Sigmoid colon (tissue), 4 donors: Measurements from ENCODE around the gene MVB12A.
A peak's percentile ranks its signal among the peaks of the same experiment; 100 is the strongest.

ENCODE experiments used
- POLR2A ChIP-seq, 2 donors: fragments of 450-650 bp; IDR thresholded peaks; one replicate each; pipeline ENCODE4 v1.6.1; 2016; ENCODE audit warnings: antibody characterized with exemption in 2 of 2, mild to moderate bottlenecking in 2 of 2, moderate library complexity in 2 of 2
- POLR2AphosphoS5 ChIP-seq, 4 donors: sonication (generic); formaldehyde crosslinking; IDR thresholded peaks; one replicate each; pipeline ENCODE4 v1.6.1; 2017; ENCODE audit warnings: antibody characterized with exemption in 4 of 4
- TF ChIP-seq, protein P1 (sequence below), 4 experiments: fragments of 450-650 bp in 3 of 4; fragments of 200-600 bp in 1 of 4; IDR thresholded peaks; one replicate each; pipeline ENCODE4 v1.5.1; 2016 to 2019; ENCODE audit warnings: antibody characterized with exemption in 4 of 4, mild to moderate bottlenecking in 3 of 4, moderate library complexity in 2 of 4

DNA sequence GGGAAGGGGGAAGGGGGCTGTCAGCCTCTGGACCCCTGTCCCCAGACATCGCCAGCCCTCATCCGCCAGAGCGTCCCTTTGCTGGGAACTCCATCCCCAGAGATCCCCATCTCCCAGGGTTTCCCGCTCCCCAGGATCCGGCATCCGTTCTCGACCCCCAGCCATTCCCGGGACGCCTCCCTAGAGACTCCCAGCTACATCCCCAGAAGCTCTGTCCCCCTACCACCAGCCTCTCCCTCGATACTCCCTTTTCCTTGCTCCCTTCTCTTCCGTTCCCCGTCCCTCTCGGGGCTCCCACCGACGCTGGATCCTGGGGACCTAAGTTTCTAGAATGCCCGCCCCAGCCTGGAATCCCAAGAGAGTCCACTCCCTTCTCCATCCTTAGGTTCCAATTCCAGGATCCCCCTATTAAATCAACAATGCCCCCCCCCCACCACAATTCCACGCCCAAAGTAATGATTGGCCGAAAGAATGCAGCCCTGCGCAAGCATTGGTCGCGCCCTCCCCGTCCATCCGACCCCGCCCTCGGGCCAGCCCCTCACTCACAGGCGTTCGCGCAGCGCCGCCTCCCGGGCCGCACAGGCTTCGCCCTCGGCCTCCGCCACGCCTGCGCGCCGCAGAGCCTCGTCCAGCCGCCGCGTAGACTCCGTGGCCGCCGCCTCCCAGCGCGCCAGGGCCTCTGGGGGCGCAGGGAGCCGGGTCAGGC lies 29.0 kb upstream of the MVB12A start:
- TF ChIP-seq, protein P1, sequence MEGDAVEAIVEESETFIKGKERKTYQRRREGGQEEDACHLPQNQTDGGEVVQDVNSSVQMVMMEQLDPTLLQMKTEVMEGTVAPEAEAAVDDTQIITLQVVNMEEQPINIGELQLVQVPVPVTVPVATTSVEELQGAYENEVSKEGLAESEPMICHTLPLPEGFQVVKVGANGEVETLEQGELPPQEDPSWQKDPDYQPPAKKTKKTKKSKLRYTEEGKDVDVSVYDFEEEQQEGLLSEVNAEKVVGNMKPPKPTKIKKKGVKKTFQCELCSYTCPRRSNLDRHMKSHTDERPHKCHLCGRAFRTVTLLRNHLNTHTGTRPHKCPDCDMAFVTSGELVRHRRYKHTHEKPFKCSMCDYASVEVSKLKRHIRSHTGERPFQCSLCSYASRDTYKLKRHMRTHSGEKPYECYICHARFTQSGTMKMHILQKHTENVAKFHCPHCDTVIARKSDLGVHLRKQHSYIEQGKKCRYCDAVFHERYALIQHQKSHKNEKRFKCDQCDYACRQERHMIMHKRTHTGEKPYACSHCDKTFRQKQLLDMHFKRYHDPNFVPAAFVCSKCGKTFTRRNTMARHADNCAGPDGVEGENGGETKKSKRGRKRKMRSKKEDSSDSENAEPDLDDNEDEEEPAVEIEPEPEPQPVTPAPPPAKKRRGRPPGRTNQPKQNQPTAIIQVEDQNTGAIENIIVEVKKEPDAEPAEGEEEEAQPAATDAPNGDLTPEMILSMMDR (IDR thresholded peaks at IDR 0.05), result peak; percentile 23 to 73 (median 38)
- TF ChIP-seq POLR2A (IDR thresholded peaks at IDR 0.05) (no peak), POLR2AphosphoS5 (IDR thresholded peaks at IDR 0.05) (peak in 1 of 4 donors; percentile 10)
